GM12892 (cell line): ENCODE measurements around the gene METTL8.

Experiments used
- POLR2A ChIP-seq: IDR thresholded peaks from 2 replicates; pipeline ENCODE4 v1.6.1; 2011; ENCODE audit warnings: low read depth, low read length, control low read depth
- POLR2AphosphoS5 ChIP-seq: IDR thresholded peaks from 2 replicates; pipeline ENCODE4 v1.6.1; 2011; ENCODE audit warnings: low read depth, low read length, control low read depth
- TAF1 ChIP-seq: IDR thresholded peaks from 2 replicates; pipeline ENCODE4 v1.6.1; 2011; ENCODE audit warnings: low read depth, mild to moderate bottlenecking, control low read depth, low read length, borderline replicate concordance

DNA sequence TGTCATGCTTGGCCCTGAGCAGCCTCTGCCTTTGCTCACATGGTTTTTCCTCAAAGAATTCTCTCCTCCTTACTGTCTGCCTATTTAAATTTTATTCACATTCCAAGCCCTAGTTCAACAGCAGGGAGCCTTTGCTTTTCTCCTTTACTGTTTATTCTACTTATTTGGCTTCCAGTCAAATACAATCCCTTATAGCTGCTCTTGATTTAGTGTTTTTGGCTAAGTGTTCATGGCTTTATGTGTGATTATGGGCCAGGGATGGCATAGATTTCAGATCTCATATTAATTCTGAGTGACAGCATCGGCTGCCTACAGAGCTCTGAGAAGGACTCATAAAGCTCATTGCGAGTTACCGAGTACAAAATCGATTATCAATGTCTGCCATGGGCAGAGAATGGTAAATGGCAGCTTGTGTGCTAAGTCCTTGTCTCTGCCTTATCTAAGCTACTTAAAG, 106.7 kb downstream of the METTL8 start:
- TF ChIP-seq POLR2AphosphoS5 (no peak), TAF1 (no peak), POLR2A (no peak)
